BJ (cell line): ENCODE measurements around the gene KIRREL1. TPM values are rescaled to one million over a fixed set of nuclear protein-coding genes. Genes with fewer than 3 reads are reported as not detected.

Source experiments
- CTCF ChIA-PET: fragments of 350-600 bp; formaldehyde crosslinking; extraction: SDS; loops from one replicate; lab custom pipeline; 2021; ENCODE audit warnings: antibody characterized with exemption, inconsistent platforms; lab: Yijun Ruan, JAX
- POLR2A ChIA-PET: fragments of 300-600 bp; sonication (Branson Sonifier 250); formaldehyde crosslinking; extraction: SDS; loops from one replicate; lab custom pipeline; 2021; ENCODE audit warnings: antibody characterized with exemption; lab: Charles Lee
- DNase-seq: peaks from one replicate; pipeline ENCODE4 v3.0.0-alpha.2; 2011; ENCODE audit warnings: low read depth
- H3K27me3 ChIP-seq: 2 replicates; pipeline ENCODE4 v1.6.0; 2011; ENCODE audit warnings: low read length; ENCODE audit not compliant: control insufficient read depth, insufficient read depth
- H3K36me3 ChIP-seq: 2 replicates; pipeline ENCODE4 v1.5.1; 2011; ENCODE audit warnings: low read length; ENCODE audit not compliant: control insufficient read depth, insufficient read depth
- H3K4me3 ChIP-seq: 2 replicates; pipeline ENCODE4 v1.5.1; 2011; ENCODE audit warnings: low read depth, mild to moderate bottlenecking, control low read depth, low read length
- CTCF ChIP-seq: IDR thresholded peaks from 2 replicates; pipeline ENCODE4 v1.5.1; 2011; ENCODE audit warnings: low read depth, mild to moderate bottlenecking, control low read depth, inconsistent platforms, low read length, moderate library complexity; ENCODE audit not compliant: insufficient read depth
- polyA plus RNA-seq: library from polyadenylated mRNA; depleted of rRNA; stranded (reverse); fragments of >200 nt; gene quantifications from 2 replicates; pipeline ENCODE4 v1.2.3, GENCODE V29; 2011

KIRREL1 gene
- polyA plus RNA-seq, 1 experiment, result 65.1 TPM

GRCh38 chr1:158024737-158025136 lies 31.3 kb downstream of the KIRREL1 start:
- Histone ChIP-seq H3K36me3 (peaks cover 1% of the 10 kb centered on the region; the same call in 1 of the 2 replicates), H3K27me3 (no peaks in the 10 kb centered on the region), H3K4me3 (no peak overlapping the region)
- POLR2A ChIA-PET, result no interaction called here
- no peak for TF ChIP-seq CTCF
- CTCF ChIA-PET, result interaction anchor here (1.4 kb wide), 1 partner anchor 10 kb away, joined by 6 read pairs; no protein-coding TSS in a partner anchor
- DNase-seq, result no peak

GRCh38 chr1:158025576-158026230 lies 32.3 kb downstream of the KIRREL1 start:
- CTCF ChIA-PET, result interaction anchor here (1.0 to 21.6 kb wide), 3 partner anchors 9 to 35 kb away, joined by 3 to 272 read pairs (median 16); partner anchors contain the start of gene KIRREL1
- TF ChIP-seq CTCF, result no peak
- H3K36me3 ChIP-seq, result peaks cover 2% of the 10 kb centered on the region
- POLR2A ChIA-PET, result no interaction called here
- no peak overlapping the region for H3K4me3 ChIP-seq
- H3K27me3 ChIP-seq, result no peaks in the 10 kb centered on the region
- no peak for DNase-seq

GRCh38 chr1:158026651-158027050 lies 33.2 kb downstream of the KIRREL1 start:
- ChIA-PET CTCF (interaction anchor here (1.0 to 21.6 kb wide), 3 partner anchors 8 to 36 kb away, joined by 3 to 272 read pairs (median 16); partner anchors contain the start of gene KIRREL1), POLR2A (no interaction called here)
- no peak for TF ChIP-seq CTCF
- no peak for DNase-seq
- Histone ChIP-seq H3K36me3 (peaks cover 6% of the 10 kb centered on the region), H3K4me3 (no peak overlapping the region), H3K27me3 (no peaks in the 10 kb centered on the region)

- ChIA-PET POLR2A (no interaction called here), CTCF (interaction anchor here (0.7 to 21.6 kb wide), 4 partner anchors 9 to 37 kb away, joined by 3 to 272 read pairs (median 10); partner anchors contain the start of gene KIRREL1)
- Histone ChIP-seq H3K4me3 (no peak overlapping the region), H3K36me3 (peaks cover 7% of the 10 kb centered on the region), H3K27me3 (no peaks in the 10 kb centered on the region)
- no peak for TF ChIP-seq CTCF
- no peak for DNase-seq
Observed at GRCh38 chr1:158027508-158027907, 34.1 kb downstream of the KIRREL1 start.

- Histone ChIP-seq H3K36me3 (peaks cover 10% of the 10 kb centered on the region), H3K4me3 (no peak overlapping the region), H3K27me3 (no peaks in the 10 kb centered on the region)
- CTCF ChIA-PET, result interaction anchor here (21.6 kb wide), 1 partner anchor 38 kb away, joined by 272 read pairs; the partner anchor contains the start of gene KIRREL1
- POLR2A ChIA-PET, result no interaction called here
- DNase-seq, result no peak
- no peak for TF ChIP-seq CTCF
Observed at GRCh38 chr1:158028969-158029368, 35.5 kb downstream of the KIRREL1 start.
